Stomach (tissue), 19 donors: ENCODE results near the gene RFX2. TPM values are rescaled to one million over a fixed set of nuclear protein-coding genes. Genes with fewer than 3 reads are reported as not detected.

Source experiments
- DNase-seq, 2 donors: peaks; one replicate each; pipeline versions ENCODE4 v3.0.0 to v3.0.0-alpha.2; 2013 to 2019
- H3K27ac ChIP-seq, 5 donors: fragments of 200-600 bp in 4 of 5; sonication (generic) in 4 of 5; one replicate each; pipeline ENCODE4 v1.5.1; 2013 to 2019; ENCODE audit warnings: mild to moderate bottlenecking in 1 of 5, moderate library complexity in 1 of 5
- H3K27me3 ChIP-seq, 3 donors: fragments of 200-600 bp; sonication (generic); one replicate each; pipeline ENCODE4 v1.5.1; 2017 to 2019; ENCODE audit warnings: mixed run types in 1 of 3
- H3K36me3 ChIP-seq, 4 donors: fragments of 200-600 bp; sonication (generic); 1 replicate in 3 of 4; 2 replicates in 1 of 4; pipeline ENCODE4 v1.5.1; 2016 to 2019
- H3K4me1 ChIP-seq, 4 donors: fragments of 200-600 bp; sonication (generic); one replicate each; pipeline ENCODE4 v1.5.1; 2016 to 2019
- H3K4me3 ChIP-seq, 4 donors: fragments of 200-600 bp; sonication (generic) in 3 of 4; one replicate each; pipeline ENCODE4 v1.5.1; 2016 to 2019; ENCODE audit warnings: mild to moderate bottlenecking in 1 of 4
- H3K9me3 ChIP-seq, 4 donors: fragments of 200-600 bp; sonication (generic); one replicate each; pipeline ENCODE4 v1.5.1; 2016 to 2019
- EP300 ChIP-seq: sonication (generic); formaldehyde crosslinking; IDR thresholded peaks from one replicate; pipeline ENCODE4 v1.6.1; 2017; ENCODE audit warnings: antibody characterized with exemption
- POLR2A ChIP-seq, 4 donors: fragments of 450-650 bp; IDR thresholded peaks; one replicate each; pipeline ENCODE4 v1.6.1; 2016; ENCODE audit warnings: antibody characterized with exemption in 4 of 4, control low read depth in 2 of 4, mild to moderate bottlenecking in 1 of 4, moderate library complexity in 1 of 4
- POLR2AphosphoS5 ChIP-seq, 3 donors: sonication (generic); formaldehyde crosslinking; IDR thresholded peaks; one replicate each; pipeline ENCODE4 v1.6.1; 2016; ENCODE audit warnings: antibody characterized with exemption in 3 of 3
- WGBS, 5 donors: extraction: QIAGEN DNeasy Blood & Tissue Kit in 3 of 5; methylation state at CpG; one replicate each; pipeline versions ENCODE4 v1.1.5 to v1.1.7; 2013 to 2018; 5-methylcytosine and 5-hydroxymethylcytosine counted together
- intact Hi-C: fragments of 100-400 bp; cut with DNase I; formaldehyde crosslinking; loops from one replicate; pipeline ENCODE4 v1.15.1; 2023; ENCODE audit warnings: low total_unique reads
- long read RNA-seq, 10 donors: transcript quantifications; one replicate each; lab custom pipeline, GENCODE V29; 2026
- polyA plus RNA-seq, 3 donors: library from polyadenylated mRNA; stranded (reverse); fragments of 200-250 nt; gene quantifications; one replicate each; pipeline ENCODE4 v1.2.3, GENCODE V29; 2013
- total RNA-seq, 5 donors: library from RNA; depleted of rRNA; stranded (reverse); fragments of >200 nt; gene quantifications; one replicate each; pipeline versions ENCODE4 v1.1.0 to v1.2.3, GENCODE V29; 2014 to 2016
- TF ChIP-seq, protein P1 (sequence below), 7 experiments: fragments of 450-650 bp in 4 of 7; fragments of 200-600 bp in 3 of 7; sonication (generic) in 3 of 7; IDR thresholded peaks; one replicate each; pipeline ENCODE4 v1.5.1; 2016 to 2019; ENCODE audit warnings: antibody characterized with exemption in 7 of 7, control low read depth in 2 of 7, mild to moderate bottlenecking in 1 of 7
- donor health status: healthy with polysubstance abuse.
- donor health status: Bipolar disorder and iron deficiency.
- donor health status: healthy.

RFX2 gene
- total RNA-seq = 100 to 1,000 TPM in 1 of 5 donors, 10 to 100 TPM in 1, 1 to 10 TPM in 3; 1.2 to 123 (median 8.9) TPM
- polyA plus RNA-seq = 1 to 10 TPM; 1.8 to 7.9 (median 6.4) TPM
- long read RNA-seq, donor 1, partial matches to known transcripts = 0 of 1 reads
- long read RNA-seq, donor 1, other reads (novel, unspliced or antisense) = 0 of 1 reads
- long read RNA-seq, donor 2, partial matches to known transcripts = 0 of 1 reads
- long read RNA-seq, donor 2, other reads (novel, unspliced or antisense) = 0 of 1 reads
- long read RNA-seq, donor 3 = 0 reads
- long read RNA-seq, donor 4 = 0 reads
- long read RNA-seq, donor 5 = 0 reads
- long read RNA-seq, donor 6, partial matches to known transcripts = 0 of 3 reads
- long read RNA-seq, donor 6, other reads (novel, unspliced or antisense) = 0 of 3 reads
- long read RNA-seq, donor 7, partial matches to known transcripts = 0 of 1 reads
- long read RNA-seq, donor 7, other reads (novel, unspliced or antisense) = 0 of 1 reads
- long read RNA-seq, donor 8, partial matches to known transcripts = 0 of 1 reads
- long read RNA-seq, donor 8, other reads (novel, unspliced or antisense) = 0 of 1 reads
- long read RNA-seq, donor 9, partial matches to known transcripts = 0 of 1 reads
- long read RNA-seq, donor 9, other reads (novel, unspliced or antisense) = 0 of 1 reads
- long read RNA-seq, donor 10 = 0 reads

- intact Hi-C loops = no loop called here
- Histone ChIP-seq H3K27ac (peak within 1 kb of the TSS; percentile 57 to 88 (median 86)), H3K4me1 (peaks cover 13 to 37% (median 21%) of the 10 kb centered on the region in 4 donors), H3K36me3 (no peaks in the 10 kb centered on the region), H3K4me3 (peak within 1 kb of the TSS; percentile 69 to 87 (median 80)), H3K27me3 (peaks cover 0 to 10% (median 0%) of the 10 kb centered on the region in 3 donors), H3K9me3 (no peaks in the 10 kb centered on the region)
- 0 to 4% (median 0%) methylated on average over 11 to 75 of the region's 75 CpGs for WGBS, 5 donors
- peak; percentile 99 to 100 for DNase-seq
- TF ChIP-seq EP300 = no peak
- TF ChIP-seq POLR2A (IDR thresholded peaks at IDR 0.05) = peak in 1 of 4 donors; percentile 52
- TF ChIP-seq POLR2AphosphoS5 (IDR thresholded peaks at IDR 0.05) = peak; percentile 10 to 67 (median 34)
Measured at GRCh38 chr19:6110360-6110977, at the start of gene RFX2. Gene RFX2 (minus strand): TSS chr19:6110500. CDS start chr19:6047496, 63,004 bp downstream.

- H3K36me3 ChIP-seq = no peaks in the 10 kb centered on the region
- WGBS, 5 donors = 28 to 56% (median 46%) methylated on average over 2 of the region's 2 CpGs
- H3K9me3 ChIP-seq = peaks cover 0 to 8% (median 2%) of the 10 kb centered on the region in 4 donors
- TF ChIP-seq, protein P1, sequence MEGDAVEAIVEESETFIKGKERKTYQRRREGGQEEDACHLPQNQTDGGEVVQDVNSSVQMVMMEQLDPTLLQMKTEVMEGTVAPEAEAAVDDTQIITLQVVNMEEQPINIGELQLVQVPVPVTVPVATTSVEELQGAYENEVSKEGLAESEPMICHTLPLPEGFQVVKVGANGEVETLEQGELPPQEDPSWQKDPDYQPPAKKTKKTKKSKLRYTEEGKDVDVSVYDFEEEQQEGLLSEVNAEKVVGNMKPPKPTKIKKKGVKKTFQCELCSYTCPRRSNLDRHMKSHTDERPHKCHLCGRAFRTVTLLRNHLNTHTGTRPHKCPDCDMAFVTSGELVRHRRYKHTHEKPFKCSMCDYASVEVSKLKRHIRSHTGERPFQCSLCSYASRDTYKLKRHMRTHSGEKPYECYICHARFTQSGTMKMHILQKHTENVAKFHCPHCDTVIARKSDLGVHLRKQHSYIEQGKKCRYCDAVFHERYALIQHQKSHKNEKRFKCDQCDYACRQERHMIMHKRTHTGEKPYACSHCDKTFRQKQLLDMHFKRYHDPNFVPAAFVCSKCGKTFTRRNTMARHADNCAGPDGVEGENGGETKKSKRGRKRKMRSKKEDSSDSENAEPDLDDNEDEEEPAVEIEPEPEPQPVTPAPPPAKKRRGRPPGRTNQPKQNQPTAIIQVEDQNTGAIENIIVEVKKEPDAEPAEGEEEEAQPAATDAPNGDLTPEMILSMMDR (IDR thresholded peaks at IDR 0.05) = no peak
- TF ChIP-seq POLR2A (IDR thresholded peaks at IDR 0.05) (no peak), POLR2AphosphoS5 (IDR thresholded peaks at IDR 0.05) (no peak), EP300 (no peak)
- H3K4me3 ChIP-seq = no peak overlapping the region
- intact Hi-C loops = no loop called here
- DNase-seq = no peak
- H3K27me3 ChIP-seq = no peaks in the 10 kb centered on the region
- H3K4me1 ChIP-seq = no peaks in the 10 kb centered on the region
- no peak overlapping the region for H3K27ac ChIP-seq
Measured at GRCh38 chr19:6156033-6156432, 45.7 kb upstream of the RFX2 start.

GRCh38 chr19:6150289-6150688 lies 40.0 kb upstream of the RFX2 start:
- WGBS, 5 donors = 69 to 85% (median 84%) methylated on average over 8 of the region's 8 CpGs

DNA sequence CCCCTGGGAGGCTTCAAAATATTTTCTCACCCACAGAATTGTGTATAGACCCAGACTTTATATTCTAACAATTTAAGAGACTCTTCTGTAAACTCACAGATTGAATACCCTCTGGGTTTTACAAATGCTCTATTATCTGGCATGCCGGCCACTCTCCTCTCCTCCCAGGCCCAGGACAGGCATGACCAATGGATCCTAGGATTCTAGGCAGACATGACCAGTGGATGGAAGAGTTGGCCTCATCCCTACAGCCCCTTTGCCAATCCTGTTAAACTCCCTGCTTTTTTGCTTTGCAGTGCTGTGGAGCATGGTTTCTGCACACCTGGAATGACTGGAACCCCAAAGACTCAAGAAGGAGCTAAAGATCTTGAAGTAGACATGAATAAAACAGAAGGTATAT lies 30.9 kb upstream of the RFX2 start:
- no peak for TF ChIP-seq EP300
- no peak for TF ChIP-seq POLR2AphosphoS5 (IDR thresholded peaks at IDR 0.05)
- no peak for TF ChIP-seq POLR2A (IDR thresholded peaks at IDR 0.05)
- TF ChIP-seq, protein P1 (IDR thresholded peaks at IDR 0.05) = no peak
- Histone ChIP-seq H3K4me3 (no peak overlapping the region), H3K27ac (no peak overlapping the region), H3K4me1 (no peaks in the 10 kb centered on the region), H3K27me3 (no peaks in the 10 kb centered on the region), H3K9me3 (no peaks in the 10 kb centered on the region), H3K36me3 (no peaks in the 10 kb centered on the region)
- intact Hi-C loops = no loop called here
- DNase-seq = no peak
- 43 to 59% (median 50%) methylated on average over 1 of the region's 1 CpG for WGBS, 5 donors

More at GRCh38 chr19:6150289-6150688, 40.0 kb upstream of the RFX2 start:
- no peaks in the 10 kb centered on the region for H3K9me3 ChIP-seq
- H3K4me3 ChIP-seq = no peak overlapping the region
- intact Hi-C loops = no loop called here
- no peaks in the 10 kb centered on the region for H3K27me3 ChIP-seq
- no peak for DNase-seq
- H3K27ac ChIP-seq = no peak overlapping the region
- H3K4me1 ChIP-seq = no peaks in the 10 kb centered on the region
- TF ChIP-seq, protein P1 (IDR thresholded peaks at IDR 0.05) = no peak
- no peak for TF ChIP-seq EP300
- no peak for TF ChIP-seq POLR2A (IDR thresholded peaks at IDR 0.05)
- no peak for TF ChIP-seq POLR2AphosphoS5 (IDR thresholded peaks at IDR 0.05)
- no peaks in the 10 kb centered on the region for H3K36me3 ChIP-seq
